ENCODE data around the gene NLGN1.

Gene NLGN1

DNA sequence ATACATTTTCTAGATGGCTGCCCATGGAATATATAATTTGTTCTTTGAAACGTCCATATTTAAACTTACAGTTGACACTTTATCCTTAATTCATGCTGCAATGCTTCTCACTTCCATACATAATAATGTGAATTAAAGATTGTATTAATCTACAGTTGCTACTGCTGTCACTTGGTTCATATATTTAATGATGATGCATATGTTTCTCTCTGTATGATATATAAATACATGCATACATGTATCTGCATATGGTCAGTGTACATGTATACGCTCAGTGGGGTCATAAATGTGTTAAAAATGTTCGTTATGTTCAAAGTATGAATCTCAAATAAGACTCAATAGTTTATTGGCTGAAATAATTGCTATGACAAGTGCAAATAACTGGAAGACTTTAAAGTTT is 382.5 kb downstream of the NLGN1 start:
- DNase-seq = no peak

GRCh38 chr3:173785004-173785403 is 387.5 kb downstream of the NLGN1 start:
- DNase-seq = no peak

- DNase-seq = no peak
Measured at GRCh38 chr3:173789530-173790162, 392.1 kb downstream of the NLGN1 start.

DNA sequence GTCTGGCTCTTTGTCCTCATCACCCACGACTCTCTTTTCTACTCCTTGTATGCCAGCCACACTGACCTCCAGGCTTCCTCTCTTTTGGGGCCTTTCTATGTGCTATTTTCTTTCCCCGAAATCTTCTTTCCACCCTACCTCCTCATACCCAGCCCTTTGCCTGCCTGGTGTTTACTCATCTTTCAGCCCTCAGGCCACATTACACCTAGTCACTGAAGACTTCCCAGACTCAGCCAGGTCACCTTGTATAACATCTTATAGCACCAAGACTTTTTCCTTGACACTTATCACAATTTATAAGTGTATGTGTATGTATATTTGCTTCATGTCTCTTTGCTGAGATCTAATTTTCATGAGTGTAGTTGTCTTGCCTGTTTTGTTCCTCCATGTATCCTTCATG is 396.4 kb downstream of the NLGN1 start:
- no peak for DNase-seq

GRCh38 chr3:173796405-173796804 is 398.9 kb downstream of the NLGN1 start:
- no peak for DNase-seq

- DNase-seq = no peak
Measured at GRCh38 chr3:173796890-173797289, 399.3 kb downstream of the NLGN1 start.

- no peak for DNase-seq
Measured at GRCh38 chr3:173799060-173799816, 401.7 kb downstream of the NLGN1 start.

- DNase-seq = no peak
Measured at GRCh38 chr3:173800154-173800553, 402.6 kb downstream of the NLGN1 start.

- DNase-seq = no peak
Measured at GRCh38 chr3:173814809-173815208, 417.3 kb downstream of the NLGN1 start.

GRCh38 chr3:173819368-173819767 is 421.8 kb downstream of the NLGN1 start:
- DNase-seq = no peak

DNA sequence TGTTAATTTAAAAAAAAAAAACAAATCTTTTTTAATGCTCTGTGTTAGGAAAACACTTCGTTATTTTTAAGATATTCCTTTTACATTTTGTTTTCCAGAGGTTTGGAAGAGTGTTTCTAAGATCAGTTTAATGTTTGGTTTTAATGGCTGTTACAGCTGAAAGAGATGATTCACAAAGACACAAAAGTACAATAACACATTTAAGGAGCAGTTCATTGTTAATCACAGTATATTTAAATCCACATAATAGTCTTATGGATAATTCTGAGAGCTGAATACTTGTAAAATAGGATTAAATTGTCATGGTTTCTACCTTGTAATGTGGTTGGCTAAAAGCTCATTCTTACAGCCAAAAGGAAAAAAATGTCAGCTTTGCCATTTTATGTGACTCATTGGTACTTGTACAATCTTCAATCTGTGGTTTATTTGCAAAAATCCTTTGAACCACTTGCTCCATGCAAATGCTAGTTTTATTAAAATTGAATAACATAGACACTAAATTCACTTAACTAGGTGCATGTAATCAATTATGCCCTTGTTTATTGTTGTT is 426.4 kb downstream of the NLGN1 start:
- DNase-seq = no peak

DNA sequence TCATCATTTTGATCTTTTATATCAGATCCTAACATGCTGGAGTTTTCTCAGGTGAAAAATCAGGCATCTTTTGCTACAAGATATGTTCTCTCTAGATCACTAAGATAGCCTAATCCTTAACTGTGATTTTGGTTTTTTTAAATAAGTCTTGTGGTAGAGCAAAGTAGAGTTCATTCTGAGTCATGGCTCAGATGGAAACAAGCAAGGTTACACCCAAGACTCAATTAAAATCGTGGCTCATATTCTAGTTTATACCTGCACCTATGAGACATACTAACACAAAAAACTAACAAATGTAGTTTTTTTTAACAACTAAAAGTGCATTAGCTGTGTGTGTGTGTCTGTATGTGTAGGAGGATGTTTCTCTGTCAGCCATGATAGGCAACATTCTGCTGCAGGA is 428.2 kb downstream of the NLGN1 start:
- no peak for DNase-seq

GRCh38 chr3:173826416-173826815 is 428.9 kb downstream of the NLGN1 start:
- DNase-seq = no peak

GRCh38 chr3:173826901-173827609 is 429.5 kb downstream of the NLGN1 start:
- DNase-seq = no peak

DNA sequence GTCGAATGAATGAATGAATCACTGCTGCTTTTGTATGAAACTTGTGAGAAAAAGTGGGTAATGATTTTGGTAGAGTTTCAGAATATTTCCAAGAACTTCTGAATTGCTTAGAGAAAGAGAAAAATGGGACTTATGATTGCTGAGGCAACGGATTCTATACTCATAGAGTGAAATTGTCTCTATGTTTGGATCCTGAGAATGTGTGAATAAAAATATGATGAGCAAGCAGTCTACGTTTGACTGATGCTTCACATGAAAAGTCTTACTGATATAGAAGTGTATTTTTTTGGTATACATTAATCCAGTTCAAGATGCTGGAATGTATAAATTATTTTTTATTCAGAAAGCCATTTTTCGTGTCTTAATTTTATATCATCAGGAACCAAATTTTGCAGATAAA is 441.1 kb downstream of the NLGN1 start:
- DNase-seq = no peak

- DNase-seq = no peak
Measured at GRCh38 chr3:173839859-173840258, 442.3 kb downstream of the NLGN1 start.

DNA sequence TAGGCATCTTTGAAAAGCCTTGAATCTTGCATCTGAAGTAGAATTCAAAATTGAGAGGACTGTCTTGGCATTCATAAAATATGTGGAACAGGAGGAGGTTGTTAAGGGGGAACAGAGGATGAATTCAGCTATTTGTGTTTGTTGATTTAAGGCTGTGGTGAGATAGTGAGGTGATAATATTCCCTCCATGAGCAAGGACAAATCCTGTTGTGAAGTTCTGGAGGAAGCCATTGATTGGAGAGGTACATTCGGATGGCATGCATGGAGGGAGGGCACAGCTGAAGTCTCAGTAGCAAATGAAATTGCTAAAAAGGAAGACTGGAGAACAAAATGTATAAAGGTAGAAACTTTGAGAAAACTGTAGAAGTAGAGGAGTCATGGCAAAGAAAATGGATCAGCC is 443.8 kb downstream of the NLGN1 start:
- no peak for DNase-seq

DNA sequence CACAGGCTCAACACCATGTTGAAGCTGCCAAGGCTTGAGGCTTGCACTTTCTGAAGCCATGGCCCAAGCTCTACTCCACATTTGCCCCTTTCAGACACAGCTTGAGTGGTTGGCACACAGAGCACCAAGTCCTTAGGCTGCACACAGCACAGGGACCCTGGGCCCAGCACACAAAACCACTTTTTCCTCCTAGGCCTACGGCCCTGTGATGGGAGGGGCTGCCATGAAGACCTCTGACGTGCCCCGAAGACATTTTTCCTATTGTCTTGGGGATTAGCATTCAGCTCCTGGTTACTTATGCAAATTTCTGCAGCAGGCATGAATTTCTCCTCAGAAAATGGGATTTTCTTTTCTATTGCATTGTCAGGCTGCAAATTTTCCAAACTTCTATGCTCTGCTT is 445.5 kb downstream of the NLGN1 start:
- no peak for DNase-seq

GRCh38 chr3:173846584-173846983 is 449.0 kb downstream of the NLGN1 start:
- DNase-seq = no peak

GRCh38 chr3:173849489-173849888 is 451.9 kb downstream of the NLGN1 start:
- DNase-seq = no peak

GRCh38 chr3:173857154-173857553 is 459.6 kb downstream of the NLGN1 start:
- DNase-seq = no peak

DNA sequence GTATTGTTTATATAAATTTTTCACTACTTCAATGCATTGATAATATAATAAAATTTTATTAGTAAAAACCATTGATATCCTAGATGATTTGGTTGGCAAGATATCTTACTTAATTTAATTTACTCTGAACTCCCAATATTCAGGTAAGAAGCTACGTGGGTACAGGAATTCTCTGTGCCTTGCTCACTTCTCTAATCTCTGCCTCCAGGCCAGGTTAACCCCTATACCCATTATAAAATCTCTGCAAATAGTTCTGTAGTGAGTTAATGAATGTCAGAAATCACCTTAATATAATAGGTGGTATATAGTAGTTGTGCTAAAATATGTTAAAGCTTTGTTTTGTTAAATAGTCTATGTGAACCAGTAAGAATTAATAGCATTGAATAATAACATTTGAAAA is 465.2 kb downstream of the NLGN1 start:
- DNase-seq = no peak

- no peak for DNase-seq
Measured at GRCh38 chr3:173863551-173863950, 466.0 kb downstream of the NLGN1 start.

All from activated CD4-positive, alpha-beta T cell treated with anti-CD3 and anti-CD28 coated beads, Interleukin-2, amount 50 U/mL, for 16 hours (primary cell).